Caco-2 (cell line): Measurements from ENCODE around the gene LRP1B. TPM values are rescaled to one million over a fixed set of nuclear protein-coding genes. Genes with fewer than 3 reads are reported as not detected.

ENCODE experiments used
- BruUV-seq: library from RNA; stranded (reverse); fragments of 400-500 nt; replicated peaks from 2 replicates; lab custom pipeline; 2021; lab: Mats Ljungman, UMichigan
- CTCF ChIA-PET: fragments of 300-600 bp; sonication (Branson Sonifier 250); formaldehyde crosslinking; loops from one replicate; lab custom pipeline; 2022; ENCODE audit warnings: antibody characterized with exemption; lab: Charles Lee
- POLR2A ChIA-PET: fragments of 300-600 bp; sonication (Branson Sonifier 250); formaldehyde crosslinking; loops from one replicate; lab custom pipeline; 2022; ENCODE audit warnings: antibody characterized with exemption; lab: Charles Lee
- DNase-seq, 2 experiments: peaks; one replicate each; pipeline versions ENCODE4 v3.0.0 to v3.0.0-alpha.2; 2020 to 2022
- H3K27me3 ChIP-seq: replicated peaks from 2 replicates; pipeline ENCODE4 v1.6.0; 2011; ENCODE audit warnings: low read length; ENCODE audit not compliant: control insufficient read depth, insufficient read depth
- H3K36me3 ChIP-seq: 2 replicates; pipeline ENCODE4 v1.5.1; 2011; ENCODE audit warnings: low read length; ENCODE audit not compliant: control insufficient read depth, insufficient read depth
- H3K4me1 ChIP-seq: fragments of 250-450 bp; sonication (Bioruptor Pico); 2 replicates; pipeline ENCODE4 v1.5.1; 2020; ENCODE audit warnings: mild to moderate bottlenecking
- H3K4me3 ChIP-seq: 2 replicates; pipeline ENCODE4 v1.5.1; 2011; ENCODE audit warnings: low read depth, mild to moderate bottlenecking, control low read depth, low read length
- H3K9me3 ChIP-seq: fragments of 250-450 bp; sonication (Bioruptor Pico); 2 replicates; pipeline ENCODE4 v1.5.1; 2020; ENCODE audit warnings: mild to moderate bottlenecking, moderate library complexity
- H3K27ac Mint-ChIP-seq: one replicate; pipeline ENCODE4 v1.8.0; 2022; ENCODE audit warnings: mixed read lengths; ENCODE audit not compliant: unreplicated experiment
- H3K27me3 Mint-ChIP-seq: one replicate; pipeline ENCODE4 v1.8.0; 2022; ENCODE audit warnings: mixed read lengths; ENCODE audit not compliant: insufficient read depth, unreplicated experiment
- H3K36me3 Mint-ChIP-seq: one replicate; pipeline ENCODE4 v1.8.0; 2022; ENCODE audit warnings: mild to moderate bottlenecking, mixed read lengths; ENCODE audit not compliant: insufficient read depth, unreplicated experiment
- H3K4me1 Mint-ChIP-seq: one replicate; pipeline ENCODE4 v1.8.0; 2022; ENCODE audit warnings: low read depth, mixed read lengths; ENCODE audit not compliant: unreplicated experiment
- H3K4me3 Mint-ChIP-seq: one replicate; pipeline ENCODE4 v1.8.0; 2022; ENCODE audit warnings: mild to moderate bottlenecking, moderate library complexity, mixed read lengths; ENCODE audit not compliant: unreplicated experiment
- H3K9me3 Mint-ChIP-seq: one replicate; pipeline ENCODE4 v1.8.0; 2022; ENCODE audit warnings: mixed read lengths; ENCODE audit not compliant: unreplicated experiment
- CTCF ChIP-seq, 2 experiments: fragments of 200-600 bp in 1 of 2; IDR thresholded peaks; 1 replicate in 1 of 2; 2 replicates in 1 of 2; pipeline versions ENCODE4 v1.5.1 to v1.8.0; 2011 to 2022; ENCODE audit warnings: antibody characterized with exemption in 1 of 2, control low read depth in 1 of 2, inconsistent platforms in 1 of 2, low read depth in 1 of 2, low read length in 1 of 2, mild to moderate bottlenecking in 1 of 2, moderate library complexity in 1 of 2; ENCODE audit not compliant: insufficient read depth in 1 of 2, severe bottlenecking in 1 of 2, unreplicated experiment in 1 of 2
- intact Hi-C: fragments of 100-400 bp; cut with micrococcal nuclease; formaldehyde crosslinking; loops from one replicate; pipeline ENCODE4 v1.10.0; 2022; ENCODE audit not compliant: unreplicated experiment
- total RNA-seq: library from RNA; stranded (reverse); gene quantifications from 2 replicates; pipeline ENCODE4 v1.2.3, GENCODE V29; 2022

Gene LRP1B
- total RNA-seq, 1 experiment from 2014 or later, result not detected

GRCh38 chr2:140687825-140688224, 1443.0 kb downstream of the LRP1B start:
- H3K36me3 ChIP-seq, result no peaks in the 10 kb centered on the region
- H3K9me3 ChIP-seq, result no peaks in the 10 kb centered on the region
- no peak for DNase-seq
- BruUV-seq, result no TSS peak
- Mint-ChIP-seq H3K36me3 (no peaks in the 10 kb centered on the region), H3K4me1 (no peaks in the 10 kb centered on the region), H3K27ac (no peak overlapping the region), H3K9me3 (no peaks in the 10 kb centered on the region), H3K4me3 (no peak overlapping the region), H3K27me3 (peaks cover 7% of the 10 kb centered on the region)
- no peaks in the 10 kb centered on the region for H3K4me1 ChIP-seq
- intact Hi-C loops, result no loop called here
- POLR2A ChIA-PET, result no interaction called here
- no peak overlapping the region for H3K4me3 ChIP-seq
- CTCF ChIA-PET, result no interaction called here
- TF ChIP-seq CTCF (IDR thresholded peaks at IDR 0.05; ENCODE audit: insufficient read depth in 1 of 2, low read depth in 1 of 2, low read length in 1 of 2, severe bottlenecking in 1 of 2, unreplicated experiment in 1 of 2), result no peak
- H3K27me3 ChIP-seq, result no peaks in the 10 kb centered on the region

- H3K9me3 ChIP-seq, result no peaks in the 10 kb centered on the region
- CTCF ChIA-PET, result no interaction called here
- intact Hi-C loops, result no loop called here
- H3K4me1 ChIP-seq, result no peaks in the 10 kb centered on the region
- Mint-ChIP-seq H3K4me1 (no peaks in the 10 kb centered on the region), H3K36me3 (no peaks in the 10 kb centered on the region), H3K27me3 (no peaks in the 10 kb centered on the region), H3K4me3 (no peak overlapping the region), H3K9me3 (no peaks in the 10 kb centered on the region), H3K27ac (no peak overlapping the region)
- POLR2A ChIA-PET, result no interaction called here
- DNase-seq, result no peak
- no peak for TF ChIP-seq CTCF (IDR thresholded peaks at IDR 0.05; ENCODE audit: insufficient read depth in 1 of 2, low read depth in 1 of 2, low read length in 1 of 2, severe bottlenecking in 1 of 2, unreplicated experiment in 1 of 2)
- no TSS peak for BruUV-seq
- H3K4me3 ChIP-seq, result no peak overlapping the region
- no peaks in the 10 kb centered on the region for H3K36me3 ChIP-seq
- no peaks in the 10 kb centered on the region for H3K27me3 ChIP-seq
These were observed 1447.2 kb downstream of the LRP1B start for GRCh38 chr2:140683658-140684057.

- no peaks in the 10 kb centered on the region for H3K36me3 Mint-ChIP-seq
- Histone ChIP-seq H3K4me3 (no peak overlapping the region), H3K27me3 (no peaks in the 10 kb centered on the region), H3K4me1 (no peaks in the 10 kb centered on the region), H3K9me3 (no peaks in the 10 kb centered on the region), H3K36me3 (no peaks in the 10 kb centered on the region)
- peaks cover 4% of the 10 kb centered on the region for H3K27me3 Mint-ChIP-seq
- no TSS peak for BruUV-seq
- CTCF ChIA-PET, result no interaction called here
- intact Hi-C loops, result no loop called here
- POLR2A ChIA-PET, result no interaction called here
- no peak overlapping the region for H3K4me3 Mint-ChIP-seq
- no peak for TF ChIP-seq CTCF (IDR thresholded peaks at IDR 0.05; ENCODE audit: insufficient read depth in 1 of 2, low read depth in 1 of 2, low read length in 1 of 2, severe bottlenecking in 1 of 2, unreplicated experiment in 1 of 2)
- DNase-seq, result no peak
- no peaks in the 10 kb centered on the region for H3K4me1 Mint-ChIP-seq
- H3K27ac Mint-ChIP-seq, result no peak overlapping the region
- no peaks in the 10 kb centered on the region for H3K9me3 Mint-ChIP-seq
These were observed 1450.0 kb downstream of the LRP1B start for GRCh38 chr2:140680862-140681261.
